ENCODE results near the gene SRPK2. TPM values are rescaled to one million over a fixed set of nuclear protein-coding genes. Genes with fewer than 3 reads are reported as not detected.

The SRPK2 gene
- total RNA-seq, 1 experiment from 2014 or later = 27.6 TPM

DNA sequence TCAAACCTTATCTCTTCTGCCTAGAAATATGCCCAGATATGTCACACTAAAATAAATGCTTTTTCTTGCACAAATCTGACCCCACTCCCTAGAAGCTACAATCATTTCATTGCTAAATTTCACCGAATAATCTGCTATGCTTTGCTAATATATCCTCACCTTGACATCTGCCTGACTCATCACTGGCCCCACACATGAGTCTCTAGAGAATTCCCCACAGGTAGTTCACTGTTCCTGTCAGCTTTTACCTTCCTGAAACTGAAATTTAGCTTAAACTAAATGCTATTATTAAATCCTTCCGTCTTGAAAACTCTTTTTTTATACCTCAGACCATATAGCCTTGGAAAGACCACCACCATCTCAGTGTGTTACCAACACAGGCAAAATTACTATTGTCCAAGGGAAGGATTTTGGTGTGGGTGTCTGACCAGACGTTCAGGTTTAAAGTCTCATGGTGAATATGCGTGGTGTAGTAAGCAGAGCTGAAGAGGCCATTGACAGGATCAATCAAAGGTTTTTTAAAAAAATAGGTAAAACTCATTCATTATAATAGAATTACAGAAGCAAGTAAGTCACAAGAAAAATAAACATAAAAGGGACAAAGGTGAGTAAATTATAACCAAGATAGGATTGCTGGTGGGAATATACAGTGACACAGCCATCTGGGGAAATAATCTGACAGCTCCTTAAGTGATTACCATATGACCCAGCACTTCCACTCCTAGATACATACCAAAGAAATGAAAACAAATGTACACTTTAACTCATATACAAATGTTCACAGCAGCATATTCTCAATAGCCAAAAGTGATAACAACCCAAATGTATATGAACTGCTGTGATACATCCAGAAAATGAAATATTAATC lies 201.2 kb downstream of the SRPK2 start:
- in situ Hi-C loops (cut with HindIII; ENCODE audit: low pct_unique_long_range_greater_than_20kb, low sequenced_read_pairs) = no loop called here
- no peak for DNase-seq (ENCODE audit: low read depth)

DNA sequence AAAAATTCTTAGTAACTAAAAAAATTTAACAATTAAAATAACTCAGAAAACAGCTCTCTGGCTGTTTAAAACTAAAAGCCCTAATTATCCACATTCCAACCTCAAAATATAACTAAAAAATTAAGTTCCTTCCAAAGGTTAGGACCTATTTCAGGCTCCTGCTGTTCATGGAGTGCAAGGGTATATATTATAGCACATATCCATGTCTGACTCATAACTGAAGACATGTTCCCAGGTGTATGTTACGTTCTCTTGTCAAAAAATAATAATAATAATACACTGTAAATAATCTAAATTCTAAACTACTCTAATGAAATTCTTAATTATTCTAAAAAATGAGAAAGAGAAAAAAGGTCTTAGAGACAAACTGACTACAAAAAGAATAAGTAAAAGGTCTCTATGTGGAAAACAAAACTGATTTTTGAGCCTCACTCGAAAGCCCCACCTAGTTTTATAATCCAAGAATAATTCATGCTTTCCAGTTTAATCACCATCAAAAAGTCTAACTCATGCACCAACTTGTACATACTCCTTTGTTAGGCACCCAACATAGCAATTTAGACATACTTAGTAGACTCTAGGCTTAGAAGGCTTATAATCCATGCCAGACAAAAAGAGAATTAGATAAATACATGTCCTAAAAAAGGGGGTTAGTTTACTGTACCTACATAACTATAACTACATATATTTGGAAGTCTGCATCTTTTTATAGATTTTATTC lies 203.3 kb downstream of the SRPK2 start:
- DNase-seq (ENCODE audit: low read depth) = no peak
- in situ Hi-C loops (cut with HindIII; ENCODE audit: low pct_unique_long_range_greater_than_20kb, low sequenced_read_pairs) = no loop called here

DNA sequence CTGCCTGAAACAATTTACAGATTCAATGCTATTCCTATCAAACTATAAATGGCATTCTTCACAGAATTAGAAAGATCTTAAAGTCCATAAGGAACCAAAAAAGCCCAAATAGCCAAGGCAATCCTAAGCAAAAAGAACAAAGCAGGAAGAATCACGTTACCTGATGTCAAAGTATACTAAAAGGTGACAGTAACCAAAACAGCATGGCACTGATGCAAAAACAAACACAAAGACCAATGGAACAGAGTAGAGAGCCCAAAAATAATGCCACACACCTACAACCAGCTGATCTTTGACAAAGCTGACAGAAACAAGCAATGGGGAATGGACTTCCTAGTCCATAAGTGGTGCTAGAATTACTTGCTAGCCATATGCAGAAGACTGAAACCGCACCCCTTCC lies 208.7 kb downstream of the SRPK2 start:
- DNase-seq (ENCODE audit: low read depth) = no peak
- in situ Hi-C loops (cut with HindIII; ENCODE audit: low pct_unique_long_range_greater_than_20kb, low sequenced_read_pairs) = no loop called here

DNA sequence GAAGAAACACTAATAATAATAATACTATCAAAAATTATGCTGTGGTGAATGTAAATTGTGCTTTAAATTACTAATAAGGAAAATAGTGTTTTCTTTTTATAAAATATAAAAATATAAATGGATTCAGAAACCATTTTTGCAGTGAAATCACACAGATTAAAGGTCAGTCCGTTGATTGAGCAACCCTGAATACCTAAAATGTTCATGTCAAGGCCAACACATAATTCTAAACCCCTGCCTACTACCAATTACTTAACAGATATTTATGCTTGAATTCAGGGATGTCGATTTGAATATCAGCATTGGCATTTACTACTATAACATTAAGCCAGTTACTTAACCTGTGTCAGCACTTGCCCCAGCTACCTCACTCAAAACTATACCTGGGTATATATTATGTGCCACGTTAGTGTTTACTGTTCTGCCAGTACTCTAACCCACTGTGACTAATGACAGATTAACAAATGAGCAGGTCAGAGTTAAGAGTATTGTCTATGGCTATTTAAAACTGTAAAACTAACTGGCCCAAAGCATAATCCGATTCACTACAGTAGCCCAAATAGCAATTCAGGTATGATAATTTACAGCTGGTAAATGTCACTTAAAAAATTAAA lies 209.7 kb downstream of the SRPK2 start:
- in situ Hi-C loops (cut with HindIII; ENCODE audit: low pct_unique_long_range_greater_than_20kb, low sequenced_read_pairs) = no loop called here
- no peak for DNase-seq (ENCODE audit: low read depth)

DNA sequence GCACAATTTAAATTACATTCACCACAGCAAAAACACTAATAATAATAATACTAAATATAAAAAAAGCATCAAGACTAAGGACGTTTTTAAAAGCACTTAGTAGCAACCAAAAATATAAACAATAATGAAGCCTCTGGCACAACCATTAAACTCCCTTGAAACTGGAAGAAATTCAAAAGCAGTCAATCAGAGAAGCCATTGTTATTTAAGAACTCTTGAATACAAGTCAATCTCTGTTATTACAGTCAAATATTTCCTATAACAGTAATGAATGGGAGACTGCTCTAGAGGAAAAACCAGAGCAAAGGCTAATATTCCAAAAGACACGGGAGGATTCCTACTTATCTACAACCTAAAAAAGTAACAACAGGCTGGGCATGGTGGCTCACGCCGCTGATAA lies 210.5 kb downstream of the SRPK2 start:
- in situ Hi-C loops (cut with HindIII; ENCODE audit: low pct_unique_long_range_greater_than_20kb, low sequenced_read_pairs) = no loop called here
- no peak for DNase-seq (ENCODE audit: low read depth)

DNA sequence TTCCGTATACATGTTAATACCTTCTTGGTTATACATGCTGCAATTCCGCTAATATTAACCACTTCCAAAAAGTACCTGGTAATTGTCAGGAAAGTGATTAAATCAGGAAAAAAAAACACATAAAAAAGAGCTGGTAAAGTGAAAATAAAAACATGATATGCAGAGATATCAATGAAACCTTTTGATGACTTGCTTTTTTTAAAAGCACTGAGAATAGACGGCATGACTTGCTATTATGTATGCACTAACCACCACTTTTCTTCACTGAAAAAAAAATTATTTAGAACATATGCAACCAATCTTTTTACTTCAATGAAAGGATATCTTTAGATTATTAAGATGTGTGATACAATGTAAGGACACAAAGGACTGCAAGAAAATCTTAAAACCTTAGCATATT lies 211.7 kb downstream of the SRPK2 start:
- in situ Hi-C loops (cut with HindIII; ENCODE audit: low pct_unique_long_range_greater_than_20kb, low sequenced_read_pairs) = no loop called here
- no peak for DNase-seq (ENCODE audit: low read depth)

DNA sequence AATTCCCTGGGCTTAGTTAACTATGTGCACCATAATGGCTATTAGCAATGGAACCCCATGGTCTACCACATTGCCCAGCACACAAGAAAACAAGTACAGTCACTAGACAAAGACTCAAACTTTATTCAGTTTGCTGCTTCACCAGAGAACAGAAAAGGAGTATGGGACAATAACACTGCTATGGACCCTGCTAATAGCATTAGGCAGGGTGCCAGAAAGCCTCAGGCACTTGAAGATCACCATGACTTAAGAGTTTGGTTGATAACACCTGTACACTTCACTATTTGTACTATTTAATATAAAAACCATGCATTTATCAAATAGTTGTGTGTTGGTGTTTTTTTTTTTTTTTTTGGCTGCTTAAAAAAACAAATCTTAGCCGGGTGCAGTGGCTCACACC lies 215.1 kb downstream of the SRPK2 start:
- no peak for DNase-seq (ENCODE audit: low read depth)
- in situ Hi-C loops (cut with HindIII; ENCODE audit: low pct_unique_long_range_greater_than_20kb, low sequenced_read_pairs) = no loop called here

DNA sequence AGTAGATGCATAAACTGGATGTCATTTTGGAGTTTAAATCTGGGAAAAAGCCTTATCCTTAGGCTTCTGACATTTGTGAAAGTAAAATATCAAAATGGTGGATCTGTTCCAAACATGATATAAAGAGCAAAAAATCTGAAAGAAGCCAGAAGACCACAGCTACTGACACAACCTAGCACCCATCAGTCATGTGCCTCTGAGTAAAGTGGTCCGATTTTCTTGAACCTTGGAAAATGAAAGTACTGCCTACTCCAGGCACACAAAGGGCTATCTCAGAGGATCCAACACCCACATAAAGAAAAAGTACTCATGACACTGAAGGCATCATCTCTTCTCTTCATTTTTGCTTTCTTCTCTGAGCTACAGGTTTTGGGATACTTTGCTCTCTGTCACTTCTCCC lies 224.0 kb downstream of the SRPK2 start:
- DNase-seq (ENCODE audit: low read depth) = no peak
- in situ Hi-C loops (cut with HindIII; ENCODE audit: low pct_unique_long_range_greater_than_20kb, low sequenced_read_pairs) = no loop called here

DNA sequence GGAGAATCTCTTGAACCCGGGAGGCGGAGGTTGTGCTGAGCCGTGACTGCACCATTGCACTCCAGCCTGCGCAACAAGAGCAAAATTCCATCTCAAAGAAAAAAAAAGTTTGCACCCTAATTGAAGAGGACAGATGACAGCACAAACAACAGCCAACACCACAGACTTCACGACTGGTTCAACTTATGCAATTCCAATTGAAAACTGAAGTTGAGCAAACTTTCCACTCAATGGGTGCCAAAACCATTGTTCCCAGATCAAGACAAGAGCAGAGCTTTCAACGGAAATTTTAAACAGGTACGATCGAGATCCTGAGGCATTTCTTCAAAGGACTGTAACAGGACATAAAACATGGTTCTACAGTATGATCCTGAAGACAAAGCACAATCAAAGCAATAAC lies 225.0 kb downstream of the SRPK2 start:
- no peak for DNase-seq (ENCODE audit: low read depth)
- in situ Hi-C loops (cut with HindIII; ENCODE audit: low pct_unique_long_range_greater_than_20kb, low sequenced_read_pairs) = no loop called here

DNA sequence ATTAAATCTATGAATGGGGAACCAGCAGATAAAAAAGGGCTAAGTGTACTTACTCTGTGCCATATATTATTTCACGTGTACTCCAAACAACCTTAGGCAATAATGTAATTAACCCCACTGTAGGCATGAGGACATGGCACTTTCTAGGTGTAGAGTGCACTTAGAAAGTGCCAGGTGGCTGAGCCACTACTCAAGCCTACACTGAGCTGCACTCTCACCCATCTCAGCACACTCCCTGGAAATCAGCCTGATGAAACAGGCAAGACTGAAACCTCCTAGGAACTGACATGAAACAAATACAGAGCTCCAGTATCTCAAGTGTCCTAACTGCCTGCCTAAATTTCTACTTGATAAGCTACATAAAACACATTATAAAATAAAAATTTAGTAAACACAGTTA lies 227.4 kb downstream of the SRPK2 start:
- DNase-seq (ENCODE audit: low read depth) = no peak
- in situ Hi-C loops (cut with HindIII; ENCODE audit: low pct_unique_long_range_greater_than_20kb, low sequenced_read_pairs) = no loop called here

DNA sequence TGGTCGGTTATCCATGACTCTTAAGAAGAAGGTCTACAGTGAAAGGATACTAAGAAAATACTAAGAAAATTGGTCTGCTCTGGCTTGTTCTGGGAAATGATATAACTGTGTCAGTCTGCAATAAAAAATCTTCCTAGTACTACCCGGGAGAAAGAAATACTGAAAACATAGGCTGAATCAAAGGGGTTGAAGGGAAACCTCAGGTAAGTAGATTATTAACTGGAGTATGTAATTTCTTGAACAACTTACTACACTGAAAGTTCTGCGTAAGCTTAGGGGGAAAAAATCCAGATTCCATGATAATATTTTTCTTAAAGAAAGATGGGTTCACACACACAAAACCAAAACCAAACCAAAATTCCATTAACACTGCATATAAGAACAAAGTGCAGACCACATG lies 231.4 kb downstream of the SRPK2 start:
- no peak for DNase-seq (ENCODE audit: low read depth)
- in situ Hi-C loops (cut with HindIII; ENCODE audit: low pct_unique_long_range_greater_than_20kb, low sequenced_read_pairs) = no loop called here

DNA sequence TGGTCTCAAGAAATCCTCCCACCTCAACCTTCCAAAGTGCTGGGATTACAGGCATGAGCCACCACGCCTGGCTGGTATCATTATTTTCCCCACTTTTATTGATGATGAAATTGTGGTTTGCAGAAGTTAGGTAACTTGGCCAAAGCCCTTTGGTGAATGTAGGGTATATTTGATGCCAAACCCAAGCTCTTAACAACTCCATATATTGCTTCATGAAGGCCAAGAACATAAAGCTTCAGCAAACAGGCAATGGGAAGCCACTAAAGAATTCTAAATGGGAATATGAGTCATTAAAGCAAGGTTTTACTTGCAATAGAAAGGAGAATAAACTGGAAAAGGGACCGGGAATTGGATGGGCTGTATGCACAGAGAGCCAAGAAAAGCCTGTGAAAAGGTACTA lies 232.0 kb downstream of the SRPK2 start:
- in situ Hi-C loops (cut with HindIII; ENCODE audit: low pct_unique_long_range_greater_than_20kb, low sequenced_read_pairs) = no loop called here

DNA sequence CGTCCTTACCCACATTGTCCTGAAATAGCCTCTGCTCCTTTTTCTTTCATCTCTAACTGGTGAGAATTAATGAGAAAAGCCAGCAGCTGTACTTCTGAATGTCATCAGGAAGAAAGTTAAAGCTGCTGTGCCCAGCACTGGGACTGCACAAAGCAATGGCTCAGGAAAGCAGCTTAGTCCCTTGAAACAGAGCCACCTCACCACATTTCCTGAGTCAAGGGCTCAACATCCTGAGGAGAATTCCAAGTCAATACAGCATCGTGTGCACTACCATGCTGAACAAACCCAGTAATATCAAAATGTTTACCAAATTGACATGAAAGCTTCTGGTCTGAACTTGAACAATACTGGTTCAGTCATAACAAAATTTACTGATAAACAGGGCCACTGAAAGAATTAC lies 234.6 kb downstream of the SRPK2 start:
- in situ Hi-C loops (cut with HindIII; ENCODE audit: low pct_unique_long_range_greater_than_20kb, low sequenced_read_pairs) = no loop called here
- no peak for DNase-seq (ENCODE audit: low read depth)

More for the DNA sequence above, 232.0 kb downstream of the SRPK2 start:
- no peak for DNase-seq (ENCODE audit: low read depth)

DNA sequence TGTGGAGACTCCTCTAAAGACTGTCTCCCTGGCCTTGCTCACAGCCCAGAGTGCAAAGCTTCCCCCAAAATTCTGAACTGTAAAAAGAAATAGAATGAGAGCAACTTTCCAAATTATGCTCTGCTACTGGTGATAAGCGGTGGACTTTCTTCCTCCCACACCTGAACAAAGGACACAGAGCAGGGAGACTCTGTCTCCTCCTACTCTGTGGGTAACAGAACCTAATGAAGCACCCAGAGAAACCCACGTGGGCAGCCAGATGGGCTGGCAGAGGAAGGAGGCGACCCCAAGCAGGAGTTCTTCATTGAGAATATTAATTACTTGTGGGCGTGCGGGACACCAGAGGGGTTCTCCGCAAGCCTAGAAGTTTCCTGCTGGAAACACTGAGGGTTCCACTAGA lies 235.2 kb downstream of the SRPK2 start:
- no peak for DNase-seq (ENCODE audit: low read depth)
- in situ Hi-C loops (cut with HindIII; ENCODE audit: low pct_unique_long_range_greater_than_20kb, low sequenced_read_pairs) = no loop called here

DNA sequence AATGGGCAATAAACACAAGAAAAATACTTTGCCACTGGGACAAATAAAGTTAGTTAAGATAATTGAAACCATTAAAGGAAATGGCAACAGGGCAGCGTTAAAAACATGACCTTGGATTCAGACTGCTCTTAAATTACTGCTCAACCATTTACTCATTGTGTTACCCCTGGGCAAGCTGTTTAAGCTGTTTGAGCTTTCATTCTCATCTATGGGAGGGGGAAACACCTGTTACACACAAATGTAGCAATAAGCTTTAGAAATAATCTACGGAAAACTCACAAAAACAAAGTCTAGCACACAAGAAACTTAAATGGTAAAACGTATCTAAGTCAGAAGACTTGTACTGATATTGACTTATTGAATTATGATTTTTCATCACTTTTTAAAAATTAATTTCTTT lies 237.6 kb downstream of the SRPK2 start:
- in situ Hi-C loops (cut with HindIII; ENCODE audit: low pct_unique_long_range_greater_than_20kb, low sequenced_read_pairs) = no loop called here

DNA sequence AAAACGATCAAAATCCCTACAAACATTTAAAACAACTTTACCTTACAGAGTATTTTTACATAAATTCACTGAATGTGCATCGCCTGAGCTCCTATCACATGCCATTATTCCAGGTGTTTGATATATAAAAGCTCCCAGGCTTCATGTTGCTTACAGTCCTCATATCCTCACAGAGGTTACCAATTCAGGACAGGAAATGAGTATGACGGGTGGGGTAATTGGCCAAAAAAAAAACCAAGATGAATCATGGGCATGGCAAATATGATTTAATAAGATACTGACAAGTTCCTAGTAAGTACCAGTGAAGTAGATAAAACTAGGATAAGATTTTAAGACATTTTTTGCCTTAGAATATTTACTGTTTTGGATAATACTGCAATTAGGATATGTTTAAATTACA lies 238.9 kb downstream of the SRPK2 start:
- in situ Hi-C loops (cut with HindIII; ENCODE audit: low pct_unique_long_range_greater_than_20kb, low sequenced_read_pairs) = no loop called here
- DNase-seq (ENCODE audit: low read depth) = no peak

More for the DNA sequence above, 237.6 kb downstream of the SRPK2 start:
- DNase-seq (ENCODE audit: low read depth) = no peak

DNA sequence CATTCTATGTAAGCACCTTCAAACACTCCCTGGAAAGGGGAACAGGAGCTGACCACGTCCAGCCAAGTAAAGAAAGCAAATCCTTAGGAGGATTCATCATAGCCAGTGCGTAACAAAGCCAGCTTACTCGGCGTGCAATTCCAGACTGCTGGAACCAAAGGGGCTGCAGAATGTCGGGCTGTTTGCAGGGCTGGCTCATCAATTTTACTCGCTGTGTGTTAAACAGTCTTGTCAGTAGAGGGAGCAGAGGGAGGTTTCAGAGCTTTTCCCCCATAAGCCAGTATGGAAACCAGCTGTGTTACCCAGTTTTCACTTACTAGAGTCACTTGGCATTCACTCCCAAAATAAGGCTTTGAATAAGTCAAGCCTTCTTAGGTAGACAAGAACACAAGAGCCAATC lies 247.7 kb downstream of the SRPK2 start:
- DNase-seq (ENCODE audit: low read depth) = no peak
- in situ Hi-C loops (cut with HindIII; ENCODE audit: low pct_unique_long_range_greater_than_20kb, low sequenced_read_pairs) = no loop called here

DNA sequence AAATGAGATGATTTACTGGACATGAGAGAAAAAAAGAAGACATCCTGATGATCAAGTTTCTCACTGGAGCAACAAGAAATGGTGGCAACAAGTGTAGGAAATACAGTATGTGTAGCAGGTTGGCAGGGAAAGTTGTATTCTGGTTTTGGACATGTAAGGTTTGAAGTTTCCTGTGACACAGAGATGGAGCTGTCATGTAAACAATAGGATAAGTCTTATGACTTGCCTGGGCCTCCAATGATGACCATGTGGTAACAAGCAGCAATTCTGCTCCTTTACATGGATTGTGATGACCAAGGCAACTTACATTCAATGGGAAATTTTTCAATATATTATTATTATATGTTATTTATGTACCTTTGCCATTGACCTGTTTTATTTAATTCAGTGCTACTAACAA lies 249.3 kb downstream of the SRPK2 start:
- in situ Hi-C loops (cut with HindIII; ENCODE audit: low pct_unique_long_range_greater_than_20kb, low sequenced_read_pairs) = no loop called here
- DNase-seq (ENCODE audit: low read depth) = no peak

DNA sequence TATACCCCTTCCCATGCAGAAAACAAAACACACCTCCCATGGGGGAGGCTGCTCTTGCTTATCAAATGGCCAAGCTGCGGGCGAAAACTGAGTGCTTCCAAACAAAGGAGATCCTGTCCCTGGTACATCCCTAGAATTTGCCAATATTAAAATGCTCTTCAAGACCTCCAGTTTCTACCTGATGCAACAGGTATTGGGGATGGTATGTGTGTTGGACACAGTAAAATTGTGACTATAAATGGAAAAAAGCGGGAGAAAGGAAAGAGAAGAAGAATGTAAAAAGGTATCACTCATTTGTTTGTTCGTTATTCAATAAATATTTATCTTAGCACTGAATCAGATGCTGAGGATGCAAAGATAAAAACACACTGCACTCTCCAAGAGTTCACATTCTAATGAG lies 250.8 kb downstream of the SRPK2 start:
- in situ Hi-C loops (cut with HindIII; ENCODE audit: low pct_unique_long_range_greater_than_20kb, low sequenced_read_pairs) = no loop called here
- DNase-seq (ENCODE audit: low read depth) = no peak
